GM18519 (cell line): ENCODE measurements around the gene NDUFAF3.
"Not testable (repeated sequence)": the region's sequence is repeated elsewhere in the genome, so short reads cannot be mapped to it uniquely, and the experiment has no call there.

Experiments used
- ATAC-seq: cut with Tn5 transposase; IDR thresholded peaks from one replicate; pipeline ENCODE4 v1.9.1; 2021; ENCODE audit warnings: mild to moderate bottlenecking, moderate library complexity; ENCODE audit not compliant: unreplicated experiment, low FRiP score

NDUFAF3 gene

GRCh38 chr3:48999085-48999858 lies 22.6 kb upstream of the NDUFAF3 start:
- no peak for ATAC-seq

GRCh38 chr3:49001155-49001554 lies 20.8 kb upstream of the NDUFAF3 start:
- ATAC-seq, result no peak

GRCh38 chr3:49004352-49005302 lies 17.3 kb upstream of the NDUFAF3 start:
- ATAC-seq, result no peak

- ATAC-seq, result no peak
Measured at GRCh38 chr3:49005303-49005680, 16.6 kb upstream of the NDUFAF3 start.

GRCh38 chr3:49005998-49006397 lies 15.9 kb upstream of the NDUFAF3 start:
- ATAC-seq, result no peak

- ATAC-seq, result no peak
Measured at GRCh38 chr3:49006408-49007067, 15.4 kb upstream of the NDUFAF3 start.

GRCh38 chr3:49007068-49007770 lies 14.7 kb upstream of the NDUFAF3 start, which contains the start of gene WDR6:
Gene WDR6, plus strand, starts transcription at chr3:49007391. Its CDS starts 41 bp downstream, at chr3:49007432.
- peak; percentile 79 for ATAC-seq

- peak; percentile 25 for ATAC-seq
Measured at GRCh38 chr3:49007771-49008528, 14.0 kb upstream of the NDUFAF3 start.

- not testable (repeated sequence) for ATAC-seq
Measured at GRCh38 chr3:49008627-49009026, 13.3 kb upstream of the NDUFAF3 start.

GRCh38 chr3:49009396-49009795 lies 12.5 kb upstream of the NDUFAF3 start:
- ATAC-seq, result no peak

- ATAC-seq, result no peak
Measured at GRCh38 chr3:49012441-49013017, 9.4 kb upstream of the NDUFAF3 start.

GRCh38 chr3:49013113-49013737 lies 8.7 kb upstream of the NDUFAF3 start:
- no peak for ATAC-seq

GRCh38 chr3:49013738-49014660 lies 7.9 kb upstream of the NDUFAF3 start:
- no peak for ATAC-seq

- no peak for ATAC-seq
Measured at GRCh38 chr3:49015072-49015471, 6.8 kb upstream of the NDUFAF3 start.

- no peak for ATAC-seq
Measured at GRCh38 chr3:49015765-49016164, 6.2 kb upstream of the NDUFAF3 start.

- no peak for ATAC-seq
Measured at GRCh38 chr3:49016414-49017228, 5.3 kb upstream of the NDUFAF3 start.
